Measurements from ENCODE around the gene TC2N. TPM values are rescaled to one million over a fixed set of nuclear protein-coding genes. Genes with fewer than 3 reads are reported as not detected.

TC2N gene
- total and polyA plus RNA-seq, 2 donors (not counting 1 experiment from before 2014, with no cell fraction given): 3.7 to 10.4 TPM

DNA sequence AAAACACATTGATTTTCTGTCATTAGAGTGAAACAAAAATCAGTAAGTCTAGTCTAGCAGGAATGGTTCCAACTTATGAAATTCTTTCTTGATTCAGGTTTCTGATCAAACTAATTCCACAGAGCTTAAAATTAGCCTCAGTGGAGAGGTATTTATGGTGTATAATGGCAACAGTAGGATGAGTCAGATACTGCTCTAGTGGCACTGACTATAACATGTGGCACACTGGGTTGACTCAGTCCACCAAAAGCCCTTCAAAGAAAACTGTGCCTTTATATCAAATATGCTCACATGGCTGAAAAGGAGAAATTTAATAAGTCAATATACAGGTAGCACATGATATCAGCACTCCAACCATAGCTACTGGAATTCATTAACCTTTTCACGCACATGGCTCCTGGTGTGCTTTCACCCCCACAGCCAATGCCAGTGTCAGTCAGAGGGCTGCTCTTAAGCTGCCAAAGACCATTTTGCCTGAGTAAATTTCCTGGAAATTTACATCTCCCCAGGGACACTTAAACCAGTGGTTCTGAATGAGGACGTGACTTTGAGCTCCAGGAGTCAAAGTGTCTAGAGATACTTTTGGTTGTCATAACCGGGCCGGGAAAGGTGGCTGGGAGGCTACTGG is 113.7 kb downstream of the TC2N start:
- H3K79me2 ChIP-seq (ENCODE audit: control insufficient read depth, insufficient read depth, low read length): no peaks in the 10 kb centered on the region
- no peaks in the 10 kb centered on the region for H3K36me3 ChIP-seq (replicated peaks in 1 of 2; ENCODE audit: control extremely low read depth in 1 of 2, control insufficient read depth in 1 of 2, extremely low read depth in 1 of 2, insufficient read depth in 2 of 2, low read length in 1 of 2)
- no CpG with 5 or more reads among the region's 4 CpGs for WGBS (ENCODE audit: insufficient coverage)
- no peak overlapping the region for H3K4me2 ChIP-seq (replicated peaks; ENCODE audit: low read depth, low read length, poor library complexity, severe bottlenecking)
- H2AFZ ChIP-seq (ENCODE audit: insufficient read depth, low read depth, low read length, poor library complexity, severe bottlenecking): no peak overlapping the region
- intact Hi-C loops (cut with micrococcal nuclease): no loop called here
- no peak overlapping the region for H3K9ac ChIP-seq (ENCODE audit: low read length)
- POLR2A ChIA-PET: no interaction called here
- H3K27ac Mint-ChIP-seq: no peak overlapping the region
- H3K4me3 ChIP-seq (ENCODE audit: control extremely low read depth in 1 of 5, extremely low read depth in 1 of 5, insufficient read depth in 1 of 5, low read depth in 2 of 5, low read length in 4 of 5): no peak overlapping the region
- no peak for ATAC-seq (ENCODE audit: low read depth)
- DNase-seq: no peak
- H4K20me1 ChIP-seq (ENCODE audit: control insufficient read depth, insufficient read depth, low read length, poor library complexity, severe bottlenecking): no peaks in the 10 kb centered on the region
- H3K4me1 Mint-ChIP-seq: no peaks in the 10 kb centered on the region
- no peak overlapping the region for H3K27ac ChIP-seq (ENCODE audit: low read length in 2 of 2)
- no peaks in the 10 kb centered on the region for H3K9me3 ChIP-seq (ENCODE audit: control extremely low read depth in 1 of 3, control insufficient read depth in 2 of 3, insufficient read depth in 1 of 3, low read length in 2 of 3)
- TF ChIP-seq, protein P1, sequence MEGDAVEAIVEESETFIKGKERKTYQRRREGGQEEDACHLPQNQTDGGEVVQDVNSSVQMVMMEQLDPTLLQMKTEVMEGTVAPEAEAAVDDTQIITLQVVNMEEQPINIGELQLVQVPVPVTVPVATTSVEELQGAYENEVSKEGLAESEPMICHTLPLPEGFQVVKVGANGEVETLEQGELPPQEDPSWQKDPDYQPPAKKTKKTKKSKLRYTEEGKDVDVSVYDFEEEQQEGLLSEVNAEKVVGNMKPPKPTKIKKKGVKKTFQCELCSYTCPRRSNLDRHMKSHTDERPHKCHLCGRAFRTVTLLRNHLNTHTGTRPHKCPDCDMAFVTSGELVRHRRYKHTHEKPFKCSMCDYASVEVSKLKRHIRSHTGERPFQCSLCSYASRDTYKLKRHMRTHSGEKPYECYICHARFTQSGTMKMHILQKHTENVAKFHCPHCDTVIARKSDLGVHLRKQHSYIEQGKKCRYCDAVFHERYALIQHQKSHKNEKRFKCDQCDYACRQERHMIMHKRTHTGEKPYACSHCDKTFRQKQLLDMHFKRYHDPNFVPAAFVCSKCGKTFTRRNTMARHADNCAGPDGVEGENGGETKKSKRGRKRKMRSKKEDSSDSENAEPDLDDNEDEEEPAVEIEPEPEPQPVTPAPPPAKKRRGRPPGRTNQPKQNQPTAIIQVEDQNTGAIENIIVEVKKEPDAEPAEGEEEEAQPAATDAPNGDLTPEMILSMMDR (IDR thresholded peaks at IDR 0.05): no peak
- no peak for TF ChIP-seq EZH2 (IDR thresholded peaks at IDR 0.05; ENCODE audit: borderline replicate concordance, insufficient read depth, low read depth, low read length, poor library complexity, severe bottlenecking)
- peaks cover 51% of the 10 kb centered on the region for H3K27me3 Mint-ChIP-seq
- CTCF ChIA-PET: no interaction called here
- peaks cover 0 to 16% (median 9%) of the 10 kb centered on the region in 4 experiments for H3K27me3 ChIP-seq (replicated peaks in 1 of 4; ENCODE audit: control extremely low read depth in 1 of 4, control insufficient read depth in 3 of 4, insufficient read depth in 4 of 4, low read length in 3 of 4)
- H3K4me3 Mint-ChIP-seq: no peak overlapping the region
- no peaks in the 10 kb centered on the region for H3K9me3 Mint-ChIP-seq (ENCODE audit: insufficient read depth)
- no peaks in the 10 kb centered on the region for H3K4me1 ChIP-seq (ENCODE audit: control insufficient read depth in 2 of 2, insufficient read depth in 2 of 2, low read length in 2 of 2)

DNA sequence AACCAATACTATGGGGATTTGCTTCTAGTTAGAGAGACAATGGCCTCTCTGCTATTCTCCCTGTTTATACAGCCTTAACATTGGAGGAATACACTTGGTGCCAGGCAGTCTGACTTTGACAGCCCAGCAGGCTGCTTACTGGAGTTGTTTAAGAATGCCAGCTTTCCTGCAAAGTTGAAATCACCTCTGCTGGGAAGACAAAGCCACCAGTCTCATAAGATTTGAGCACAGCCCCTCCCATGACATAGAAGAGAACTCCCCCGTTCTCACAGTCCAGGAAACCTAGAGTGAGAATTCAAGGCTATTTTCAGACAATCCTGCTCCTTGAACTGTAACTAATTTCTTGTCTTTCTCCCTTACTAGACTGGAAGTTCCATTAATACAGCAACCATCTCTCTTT is 114.4 kb downstream of the TC2N start:
- Histone ChIP-seq H3K9ac (ENCODE audit: low read length) (no peak overlapping the region), H3K79me2 (ENCODE audit: control insufficient read depth, insufficient read depth, low read length) (no peaks in the 10 kb centered on the region), H3K4me1 (ENCODE audit: control insufficient read depth in 2 of 2, insufficient read depth in 2 of 2, low read length in 2 of 2) (no peaks in the 10 kb centered on the region), H3K4me3 (ENCODE audit: control extremely low read depth in 1 of 5, extremely low read depth in 1 of 5, insufficient read depth in 1 of 5, low read depth in 2 of 5, low read length in 4 of 5) (no peak overlapping the region), H3K4me2 (replicated peaks; ENCODE audit: low read depth, low read length, poor library complexity, severe bottlenecking) (no peak overlapping the region), H4K20me1 (ENCODE audit: control insufficient read depth, insufficient read depth, low read length, poor library complexity, severe bottlenecking) (no peaks in the 10 kb centered on the region), H2AFZ (ENCODE audit: insufficient read depth, low read depth, low read length, poor library complexity, severe bottlenecking) (no peak overlapping the region), H3K36me3 (replicated peaks in 1 of 2; ENCODE audit: control extremely low read depth in 1 of 2, control insufficient read depth in 1 of 2, extremely low read depth in 1 of 2, insufficient read depth in 2 of 2, low read length in 1 of 2) (no peaks in the 10 kb centered on the region), H3K27me3 (replicated peaks in 1 of 4; ENCODE audit: control extremely low read depth in 1 of 4, control insufficient read depth in 3 of 4, insufficient read depth in 4 of 4, low read length in 3 of 4) (peaks cover 0 to 16% (median 9%) of the 10 kb centered on the region in 4 experiments), H3K9me3 (ENCODE audit: control extremely low read depth in 1 of 3, control insufficient read depth in 2 of 3, insufficient read depth in 1 of 3, low read length in 2 of 3) (no peaks in the 10 kb centered on the region), H3K27ac (ENCODE audit: low read length in 2 of 2) (no peak overlapping the region)
- no peaks in the 10 kb centered on the region for H3K9me3 Mint-ChIP-seq (ENCODE audit: insufficient read depth)
- no peak overlapping the region for H3K4me3 Mint-ChIP-seq
- H3K27me3 Mint-ChIP-seq: peaks cover 52% of the 10 kb centered on the region
- DNase-seq (no peak), ATAC-seq (ENCODE audit: low read depth) (no peak)
- no peaks in the 10 kb centered on the region for H3K4me1 Mint-ChIP-seq
- ChIA-PET POLR2A (no interaction called here), CTCF (no interaction called here)
- intact Hi-C loops (cut with micrococcal nuclease): no loop called here
- WGBS (ENCODE audit: insufficient coverage): 67% methylated on average over 1 of the region's 1 CpG
- H3K27ac Mint-ChIP-seq: no peak overlapping the region
- TF ChIP-seq, protein P1 (IDR thresholded peaks at IDR 0.05): no peak
- TF ChIP-seq EZH2 (IDR thresholded peaks at IDR 0.05; ENCODE audit: borderline replicate concordance, insufficient read depth, low read depth, low read length, poor library complexity, severe bottlenecking): no peak
